C4-2B (cell line): Measurements from ENCODE around the gene NT5DC3.

Experiments used
- CTCF ChIP-seq: fragments of 450-650 bp; conservative IDR thresholded peaks from 2 replicates; pipeline ENCODE4 v1.5.1; 2017; ENCODE audit warnings: mild to moderate bottlenecking
- ZFX ChIP-seq: fragments of 450-650 bp; IDR thresholded peaks from 2 replicates; pipeline ENCODE4 v1.6.1; 2017

GRCh38 chr12:103807561-103808238 is 33.3 kb downstream of the NT5DC3 start:
- TF ChIP-seq CTCF (no peak), ZFX (no peak)
